ENCODE data around the gene ANGPTL5. TPM values are rescaled to one million over a fixed set of nuclear protein-coding genes. Genes with fewer than 3 reads are reported as not detected.

The ANGPTL5 gene
- total RNA-seq, 4 donors from 2014 or later = 0.37 to 3.2 (median 0.56) TPM; not detected in 1

DNA sequence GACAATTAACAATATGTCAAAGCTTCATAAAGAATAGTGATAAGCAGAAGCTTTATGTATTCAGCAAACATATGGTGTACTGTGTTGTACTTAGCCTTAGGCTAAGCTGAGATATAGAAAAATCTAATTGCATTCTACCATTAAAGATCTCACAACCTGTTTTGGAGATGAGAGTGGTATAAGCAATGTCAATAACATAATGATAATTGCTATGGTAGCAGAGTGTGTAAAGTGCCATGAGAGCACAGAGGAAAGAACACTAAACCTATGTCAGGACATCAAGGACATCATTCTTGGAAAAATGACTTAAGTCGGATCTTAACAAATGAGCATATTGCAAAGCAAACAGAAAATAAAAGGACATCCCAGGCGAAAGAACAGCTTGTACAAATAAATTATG is 28.6 kb upstream of the ANGPTL5 start:
- DNase-seq (ENCODE audit: low spot score) (no peak), ATAC-seq (ENCODE audit: low FRiP score) (no peak)
- TF ChIP-seq, protein P1, sequence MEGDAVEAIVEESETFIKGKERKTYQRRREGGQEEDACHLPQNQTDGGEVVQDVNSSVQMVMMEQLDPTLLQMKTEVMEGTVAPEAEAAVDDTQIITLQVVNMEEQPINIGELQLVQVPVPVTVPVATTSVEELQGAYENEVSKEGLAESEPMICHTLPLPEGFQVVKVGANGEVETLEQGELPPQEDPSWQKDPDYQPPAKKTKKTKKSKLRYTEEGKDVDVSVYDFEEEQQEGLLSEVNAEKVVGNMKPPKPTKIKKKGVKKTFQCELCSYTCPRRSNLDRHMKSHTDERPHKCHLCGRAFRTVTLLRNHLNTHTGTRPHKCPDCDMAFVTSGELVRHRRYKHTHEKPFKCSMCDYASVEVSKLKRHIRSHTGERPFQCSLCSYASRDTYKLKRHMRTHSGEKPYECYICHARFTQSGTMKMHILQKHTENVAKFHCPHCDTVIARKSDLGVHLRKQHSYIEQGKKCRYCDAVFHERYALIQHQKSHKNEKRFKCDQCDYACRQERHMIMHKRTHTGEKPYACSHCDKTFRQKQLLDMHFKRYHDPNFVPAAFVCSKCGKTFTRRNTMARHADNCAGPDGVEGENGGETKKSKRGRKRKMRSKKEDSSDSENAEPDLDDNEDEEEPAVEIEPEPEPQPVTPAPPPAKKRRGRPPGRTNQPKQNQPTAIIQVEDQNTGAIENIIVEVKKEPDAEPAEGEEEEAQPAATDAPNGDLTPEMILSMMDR (IDR thresholded peaks at IDR 0.05) = no peak

DNA sequence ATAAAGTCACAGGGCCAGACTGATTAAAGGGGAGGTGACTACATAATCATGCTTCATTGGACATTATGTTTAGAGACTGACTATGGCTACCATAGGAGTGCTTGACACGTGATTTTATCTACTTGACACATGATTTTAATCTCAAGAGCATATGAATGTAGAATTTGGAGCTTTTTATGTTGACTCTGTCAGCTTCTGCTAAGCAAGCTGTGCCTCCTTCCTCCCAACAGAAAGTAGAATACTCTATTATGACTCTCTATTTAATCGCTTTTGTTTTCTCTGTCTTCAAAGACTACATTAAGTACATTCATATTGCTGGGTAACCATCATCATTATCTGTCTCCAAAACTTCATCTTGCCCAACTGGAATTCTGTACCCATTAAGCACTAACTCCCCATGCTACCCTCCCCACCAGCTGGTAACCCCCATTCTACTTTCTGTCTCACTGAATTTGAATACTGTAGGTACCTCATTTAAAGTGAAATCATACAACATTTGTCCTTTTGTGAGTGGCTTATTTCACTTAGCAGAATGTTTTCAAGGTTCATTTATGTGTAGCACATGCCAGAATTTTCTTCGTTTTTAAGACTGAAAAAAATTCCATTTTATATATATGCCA is 24.7 kb upstream of the ANGPTL5 start:
- ATAC-seq (ENCODE audit: low FRiP score) (no peak), DNase-seq (ENCODE audit: low spot score) (no peak)
- TF ChIP-seq, protein P1 (IDR thresholded peaks at IDR 0.05) = no peak

DNA sequence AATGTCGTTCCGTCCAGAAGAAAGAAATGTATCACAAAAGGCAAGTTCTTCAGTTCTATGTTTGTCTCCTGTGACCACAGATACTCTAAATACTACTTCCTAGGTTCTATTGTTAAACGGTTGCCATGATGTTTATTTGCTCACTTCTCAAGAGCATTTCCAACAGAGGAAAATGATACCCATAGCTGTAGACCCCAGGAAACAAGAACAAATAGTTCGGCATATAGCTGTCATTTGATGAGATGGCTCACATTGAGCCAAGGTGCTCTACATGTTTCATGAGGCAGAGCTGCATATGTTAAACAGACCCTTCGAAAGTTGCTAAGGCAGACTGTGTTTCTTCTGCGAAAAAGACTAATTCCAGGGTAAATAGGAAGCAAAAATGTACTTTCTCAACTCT is 15.4 kb upstream of the ANGPTL5 start:
- DNase-seq (ENCODE audit: low spot score) = no peak
- ATAC-seq (ENCODE audit: low FRiP score) = no peak
- TF ChIP-seq, protein P1 (IDR thresholded peaks at IDR 0.05) = no peak

DNA sequence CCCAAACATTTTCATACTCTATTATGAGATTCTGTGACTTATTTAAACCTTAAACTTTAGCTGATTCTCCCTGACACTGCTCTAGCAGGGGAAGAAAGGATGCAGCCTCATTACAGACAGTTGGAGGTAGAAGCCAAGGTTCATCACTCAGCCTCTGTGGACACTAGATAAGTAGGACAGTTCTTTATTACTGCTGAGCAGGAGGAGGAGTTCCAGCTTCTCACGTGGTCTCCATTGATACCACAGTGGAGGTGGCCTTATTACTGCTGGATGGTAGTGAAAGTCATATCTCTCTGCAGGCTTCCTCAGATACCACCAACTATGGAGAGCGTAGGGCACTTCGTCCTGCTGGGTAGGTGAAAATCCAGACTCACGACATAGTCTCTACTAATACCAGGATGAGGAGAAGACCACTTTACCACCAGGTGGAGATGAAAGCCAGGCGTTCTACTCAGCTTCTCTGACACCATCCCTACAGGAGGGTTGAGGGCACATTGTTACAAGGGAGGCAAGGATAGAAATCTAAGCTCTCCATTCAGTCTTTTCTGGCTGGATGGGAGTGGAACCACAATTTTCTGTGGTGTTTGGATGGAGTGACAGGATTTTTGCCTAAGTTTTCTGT is 13.1 kb upstream of the ANGPTL5 start:
- DNase-seq (ENCODE audit: low spot score) = no peak
- TF ChIP-seq, protein P1 (IDR thresholded peaks at IDR 0.05) = no peak
- no peak for ATAC-seq (ENCODE audit: low FRiP score)

DNA sequence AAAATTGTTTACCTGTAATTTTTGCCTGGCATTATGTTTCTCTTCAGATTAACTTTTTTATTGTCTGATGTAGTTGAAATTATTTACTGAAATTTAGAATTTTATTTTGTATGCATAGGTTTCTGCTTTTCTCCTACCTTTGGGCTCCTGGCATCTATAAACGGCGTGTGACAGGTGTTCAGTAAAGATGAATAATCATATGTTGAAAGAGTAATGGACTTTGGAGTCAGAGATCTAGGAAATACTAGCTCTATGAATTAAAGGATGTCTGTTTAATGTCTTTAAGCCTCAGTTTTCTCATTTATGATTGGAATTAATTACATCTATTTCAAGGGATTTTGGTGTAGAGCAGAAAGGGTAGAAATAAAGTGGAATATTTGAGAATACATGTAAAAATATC is 7.2 kb upstream of the ANGPTL5 start:
- DNase-seq (ENCODE audit: low spot score) (no peak), ATAC-seq (ENCODE audit: low FRiP score) (no peak)
- TF ChIP-seq, protein P1 (IDR thresholded peaks at IDR 0.05) = no peak

DNA sequence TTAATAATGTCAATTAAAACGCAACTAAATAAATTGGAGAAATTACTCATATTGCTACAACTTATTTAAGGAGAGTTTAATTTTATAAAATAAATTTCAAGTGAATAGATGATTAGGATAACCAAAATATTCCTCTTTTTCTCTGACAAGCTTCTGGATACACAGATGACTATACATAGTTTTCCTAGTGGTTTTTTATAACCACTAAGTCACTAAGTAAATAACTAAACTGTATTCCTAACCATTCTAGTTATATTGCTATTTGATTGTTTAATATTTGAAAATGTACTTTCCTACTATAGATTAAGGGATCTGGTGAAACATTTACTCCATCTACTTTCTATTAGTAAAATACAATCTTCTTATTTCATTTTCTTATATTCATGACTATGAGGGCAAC is 4.7 kb upstream of the ANGPTL5 start:
- ATAC-seq (ENCODE audit: low FRiP score) (no peak), DNase-seq (ENCODE audit: low spot score) (no peak)
- TF ChIP-seq, protein P1 (IDR thresholded peaks at IDR 0.05) = no peak

DNA sequence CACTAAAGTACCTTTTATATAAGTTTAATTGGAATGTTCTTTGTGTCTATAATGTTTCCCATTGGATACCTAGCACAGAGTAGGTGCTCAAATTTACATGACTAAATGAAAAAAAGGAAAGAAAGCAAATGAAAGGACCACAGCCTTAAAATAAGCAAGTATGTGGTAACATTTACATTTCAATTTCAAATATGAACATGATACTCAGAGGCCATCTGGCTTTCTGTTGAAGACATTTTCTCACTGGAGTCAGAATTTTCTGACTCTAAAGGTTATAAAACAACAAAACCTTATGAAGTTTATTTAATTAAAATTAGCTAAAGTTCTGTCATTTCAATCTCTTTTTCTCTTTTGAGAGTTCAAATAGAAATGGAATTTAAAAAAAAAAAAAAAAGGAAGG is 904 bp upstream of the ANGPTL5 start:
- TF ChIP-seq, protein P1 (IDR thresholded peaks at IDR 0.05) = no peak
- no peak for DNase-seq (ENCODE audit: low spot score)
- ATAC-seq (ENCODE audit: low FRiP score) = no peak
